ENCODE data around the gene ZNF385B.
A peak's percentile ranks its signal among the peaks of the same experiment; 100 is the strongest.
"Not testable (repeated sequence)": the region's sequence is repeated elsewhere in the genome, so short reads cannot be mapped to it uniquely, and the experiment has no call there.

The ZNF385B gene

GRCh38 chr2:179478771-179479170 is 382.6 kb downstream of the ZNF385B start:
- no peak for TF ChIP-seq CTCF (IDR thresholded peaks at IDR 0.05; ENCODE audit: low read depth, low read length)
- DNase-seq (ENCODE audit: extremely low read depth, low read depth): no peak

- no peak for TF ChIP-seq CTCF (IDR thresholded peaks at IDR 0.05; ENCODE audit: low read depth, low read length)
- DNase-seq (ENCODE audit: extremely low read depth, low read depth): no peak
Measured at GRCh38 chr2:179470992-179471391, 390.4 kb downstream of the ZNF385B start.

GRCh38 chr2:179470089-179470488 is 391.3 kb downstream of the ZNF385B start:
- TF ChIP-seq CTCF (IDR thresholded peaks at IDR 0.05; ENCODE audit: low read depth, low read length): no peak
- no peak for DNase-seq (ENCODE audit: extremely low read depth, low read depth)

GRCh38 chr2:179467960-179468359 is 393.5 kb downstream of the ZNF385B start:
- no peak for DNase-seq (ENCODE audit: extremely low read depth, low read depth)

GRCh38 chr2:179467111-179467510 is 394.3 kb downstream of the ZNF385B start:
- DNase-seq (ENCODE audit: extremely low read depth, low read depth): no peak
- TF ChIP-seq CTCF (IDR thresholded peaks at IDR 0.05; ENCODE audit: low read depth, low read length): no peak

More at GRCh38 chr2:179467960-179468359, 393.5 kb downstream of the ZNF385B start:
- TF ChIP-seq CTCF (IDR thresholded peaks at IDR 0.05; ENCODE audit: low read depth, low read length): no peak

GRCh38 chr2:179461420-179461819 is 400.0 kb downstream of the ZNF385B start:
- DNase-seq (ENCODE audit: extremely low read depth, low read depth): no peak
- TF ChIP-seq CTCF (IDR thresholded peaks at IDR 0.05; ENCODE audit: low read depth, low read length): no peak

GRCh38 chr2:179460181-179460929 is 401.1 kb downstream of the ZNF385B start:
- DNase-seq (ENCODE audit: extremely low read depth, low read depth): peak; percentile 28
- no peak for TF ChIP-seq CTCF (IDR thresholded peaks at IDR 0.05; ENCODE audit: low read depth, low read length)

GRCh38 chr2:179458113-179458512 is 403.3 kb downstream of the ZNF385B start:
- DNase-seq (ENCODE audit: extremely low read depth, low read depth): not testable (repeated sequence)
